ENCODE data around the gene TTC24.
"Not testable (repeated sequence)": the region's sequence is repeated elsewhere in the genome, so short reads cannot be mapped to it uniquely, and the experiment has no call there.

The TTC24 gene

DNA sequence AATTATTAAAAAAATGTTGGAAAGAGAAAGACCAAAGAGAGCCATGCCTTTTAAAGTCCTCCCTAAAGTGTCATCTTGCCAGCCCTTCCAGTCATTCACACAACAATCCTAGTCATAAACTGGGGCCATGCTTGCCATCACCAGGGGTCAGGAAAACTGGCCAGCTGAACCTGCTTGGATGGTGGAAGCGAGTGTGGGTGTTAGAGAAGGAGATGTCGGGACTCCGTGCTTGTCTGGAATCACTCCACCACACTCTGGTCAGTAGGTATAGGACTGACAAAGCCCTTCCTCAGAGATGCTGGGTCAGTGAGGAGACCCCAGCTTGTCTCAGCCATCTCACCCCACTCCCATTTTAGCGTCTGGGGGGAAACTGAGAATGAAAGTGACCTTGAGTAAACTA is 36.4 kb downstream of the TTC24 start:
- DNase-seq = no peak

DNA sequence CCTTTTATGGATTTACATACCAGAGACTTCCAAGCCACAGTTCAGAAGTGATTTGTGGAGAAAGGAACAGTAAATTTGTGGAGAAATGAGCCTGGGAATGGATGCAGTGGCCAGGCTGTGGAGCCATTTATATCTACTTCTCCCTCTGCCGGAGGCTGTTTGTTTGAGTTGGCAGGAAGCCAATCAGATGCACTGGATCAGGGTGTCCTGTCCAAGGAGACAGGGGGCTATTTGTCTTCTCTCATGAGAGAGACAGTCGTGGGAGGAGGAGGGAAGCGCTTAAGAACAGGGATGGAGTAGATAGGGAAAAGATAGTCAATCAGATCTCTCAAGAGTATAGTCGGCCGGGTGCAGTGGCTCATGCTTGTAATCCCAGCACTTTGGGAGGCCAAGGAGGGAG is 36.9 kb downstream of the TTC24 start:
- no peak for DNase-seq

GRCh38 chr1:156618853-156619581 is 39.5 kb downstream of the TTC24 start, which contains the start of gene HAPLN2:
Gene HAPLN2, plus strand, starts transcription at chr1:156619415. Its CDS starts 4,076 bp downstream, at chr1:156623491.
- peak; percentile 34 for DNase-seq

DNA sequence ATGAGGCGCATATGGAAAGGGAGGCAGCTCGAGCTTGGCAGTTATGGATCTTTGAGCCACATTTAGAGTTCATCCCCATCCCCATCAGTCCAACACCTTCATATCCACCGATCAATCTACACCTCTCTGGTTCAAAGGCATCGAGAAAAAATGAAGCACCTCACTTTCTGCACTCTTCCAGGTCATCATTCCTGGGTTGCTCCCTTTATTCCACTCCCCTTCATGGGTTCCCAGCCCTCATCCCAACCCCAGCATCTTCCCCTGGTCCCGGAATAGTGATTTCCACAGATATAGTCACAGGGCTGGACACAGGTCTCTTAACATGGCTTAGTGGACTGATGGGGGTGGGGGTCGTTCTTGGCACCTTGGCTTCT is 40.0 kb downstream of the TTC24 start:
- DNase-seq = no peak

DNA sequence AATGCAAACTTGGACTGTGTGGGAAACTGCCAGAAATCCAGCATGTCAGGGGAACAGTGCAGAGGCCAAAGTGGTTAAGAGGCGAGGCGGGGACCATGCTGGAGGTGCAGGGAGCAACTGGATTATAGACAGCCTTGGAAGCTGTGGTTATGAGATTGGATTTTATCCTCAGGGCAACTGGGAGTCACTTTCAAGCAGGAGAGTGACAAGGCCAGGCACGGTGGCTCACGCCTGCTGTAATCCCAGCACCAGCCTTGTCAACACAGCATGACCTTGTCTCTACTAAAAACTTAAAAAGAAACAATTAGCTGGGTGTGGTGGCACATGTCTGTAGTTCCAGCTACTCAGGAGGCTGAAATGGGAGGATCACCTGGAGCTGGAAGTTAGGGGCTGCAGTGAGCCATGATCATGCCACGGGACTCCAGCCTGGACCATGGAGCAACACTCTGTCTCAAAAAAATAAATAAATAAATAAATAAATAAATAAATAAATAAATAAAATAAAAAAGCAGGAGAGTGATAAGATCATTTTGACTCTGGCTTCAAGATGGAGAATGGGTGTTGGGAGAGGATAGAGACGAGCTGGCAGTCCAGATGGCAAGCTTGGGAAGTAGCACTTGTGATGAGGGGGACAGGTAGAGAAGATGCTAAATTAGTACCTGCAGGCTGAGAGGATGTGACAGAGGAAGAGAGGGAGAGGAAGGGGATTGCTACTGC is 43.2 kb downstream of the TTC24 start:
- DNase-seq = no peak

DNA sequence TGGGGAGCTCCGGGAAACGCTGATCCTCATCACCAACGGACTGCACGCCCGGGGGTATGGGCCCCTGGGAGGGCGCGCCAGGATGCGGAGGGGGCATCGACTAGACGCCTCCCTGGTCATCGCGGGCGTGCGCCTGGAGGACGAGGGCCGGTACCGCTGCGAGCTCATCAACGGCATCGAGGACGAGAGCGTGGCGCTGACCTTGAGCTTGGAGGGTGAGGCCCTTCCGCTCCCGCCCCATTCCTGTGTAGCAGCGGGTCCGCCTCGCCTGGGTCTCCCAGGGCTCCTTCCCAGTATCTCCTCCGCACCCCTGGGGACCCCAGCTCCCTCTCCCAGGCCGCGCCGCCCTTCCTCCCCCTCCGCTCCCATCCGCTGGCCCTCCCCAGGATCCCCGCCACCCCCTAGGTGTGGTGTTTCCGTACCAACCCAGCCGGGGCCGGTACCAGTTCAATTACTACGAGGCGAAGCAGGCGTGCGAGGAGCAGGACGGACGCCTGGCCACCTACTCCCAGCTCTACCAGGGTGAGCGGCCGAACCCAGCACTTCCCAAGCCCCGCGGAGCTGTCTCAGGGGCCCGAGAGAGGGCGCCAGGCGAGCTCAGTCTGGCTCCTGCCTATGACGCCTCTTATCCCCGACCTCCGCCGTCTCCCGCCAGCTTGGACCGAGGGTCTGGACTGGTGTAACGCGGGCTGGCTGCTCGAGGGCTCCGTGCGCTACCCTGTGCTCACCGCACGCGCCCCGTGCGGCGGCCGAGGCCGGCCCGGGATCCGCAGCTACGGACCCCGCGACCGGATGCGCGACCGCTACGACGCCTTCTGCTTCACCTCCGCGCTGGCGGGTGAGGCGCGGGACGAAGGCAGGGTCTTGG is 44.7 kb downstream of the TTC24 start:
- DNase-seq = peak; percentile 70

GRCh38 chr1:156624814-156625435 is 45.4 kb downstream of the TTC24 start:
- DNase-seq = peak; percentile 22

GRCh38 chr1:156625436-156626078 is 46.0 kb downstream of the TTC24 start:
- peak; percentile 78 for DNase-seq

DNA sequence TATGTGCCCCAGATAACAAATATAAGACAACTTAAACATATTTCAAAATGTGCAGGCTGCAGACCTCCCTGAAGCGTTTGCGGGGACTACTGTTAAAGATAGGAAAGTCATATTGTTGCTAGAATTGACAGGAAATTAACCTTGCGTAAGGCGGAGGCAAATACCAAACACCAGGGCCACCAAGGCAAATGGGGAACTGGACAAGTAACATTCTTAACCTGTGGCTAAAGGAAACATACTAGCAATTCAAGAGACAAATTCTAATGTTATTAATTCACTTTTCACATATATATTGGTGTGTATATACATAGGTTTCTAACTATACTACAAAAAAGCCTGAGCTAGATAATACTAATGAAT is 46.5 kb downstream of the TTC24 start:
- no peak for DNase-seq

- peak; percentile 54 for DNase-seq
Measured at GRCh38 chr1:156627313-156627880, 47.9 kb downstream of the TTC24 start.

GRCh38 chr1:156629823-156630449 is 50.4 kb downstream of the TTC24 start:
- no peak for DNase-seq

DNA sequence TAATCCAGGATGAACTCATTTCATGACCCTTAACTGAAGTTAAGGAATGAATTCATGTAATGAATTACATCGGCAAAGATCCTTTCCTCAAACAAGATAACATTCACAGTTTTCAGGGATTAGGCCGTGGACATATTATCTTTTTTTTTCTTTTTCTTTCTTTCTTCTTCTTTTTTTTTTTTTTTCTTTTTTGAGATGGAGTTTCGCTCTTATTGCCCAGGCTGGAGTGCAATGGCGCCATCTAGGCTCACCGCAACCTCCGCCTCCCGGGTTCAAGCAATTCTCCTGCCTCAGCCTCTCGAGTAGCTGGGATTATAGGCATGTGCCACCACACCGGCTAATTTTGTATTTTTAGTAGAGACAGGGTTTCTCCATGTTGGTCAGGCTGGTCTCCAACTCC is 51.6 kb downstream of the TTC24 start:
- DNase-seq = not testable (repeated sequence)

DNA sequence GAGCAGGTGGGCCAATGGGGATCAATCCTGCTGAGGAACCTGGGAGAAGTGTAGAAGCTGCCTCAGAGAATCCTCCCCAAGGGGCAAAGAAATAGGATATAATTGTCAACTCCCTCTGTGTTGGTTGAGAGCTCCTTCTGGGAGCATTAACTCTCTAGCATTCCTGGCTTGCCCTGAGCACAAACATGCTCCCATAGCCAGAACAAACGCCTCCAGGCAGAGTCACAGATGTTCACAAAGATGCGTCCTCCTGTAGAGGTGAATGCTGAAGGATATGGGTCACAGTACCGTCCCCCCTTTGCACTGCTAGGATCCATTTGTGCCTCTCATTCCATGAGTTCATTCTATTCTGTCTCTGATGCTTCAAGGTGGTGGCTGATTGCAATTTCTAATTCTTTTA is 52.8 kb downstream of the TTC24 start:
- no peak for DNase-seq
